Left ventricle myocardium inferior (tissue), 1 donor: Measurements from ENCODE around the gene COL4A6. TPM values are rescaled to one million over a fixed set of nuclear protein-coding genes. Genes with fewer than 3 reads are reported as not detected.

Source experiments
- DNase-seq: peaks from one replicate; pipeline ENCODE4 v3.0.0-alpha.2; 2020
- H3K27ac ChIP-seq: fragments of 200-600 bp; replicated peaks from 2 replicates; pipeline ENCODE4 v1.8.0; 2021
- H3K27me3 ChIP-seq: fragments of 200-600 bp; 2 replicates; pipeline ENCODE4 v1.8.0; 2021; ENCODE audit warnings: low read depth
- H3K36me3 ChIP-seq: fragments of 200-600 bp; 2 replicates; pipeline ENCODE4 v1.8.0; 2021
- H3K4me1 ChIP-seq: fragments of 200-600 bp; 2 replicates; pipeline ENCODE4 v1.8.0; 2021
- H3K4me3 ChIP-seq: fragments of 200-600 bp; 2 replicates; pipeline ENCODE4 v1.8.0; 2021; ENCODE audit warnings: mild to moderate bottlenecking, moderate library complexity
- H3K9me3 ChIP-seq: fragments of 200-600 bp; replicated peaks from 2 replicates; pipeline ENCODE4 v1.8.0; 2021
- CTCF ChIP-seq: fragments of 200-600 bp; IDR thresholded peaks from 2 replicates; pipeline ENCODE4 v1.8.0; 2021; ENCODE audit warnings: antibody characterized with exemption, mild to moderate bottlenecking, borderline replicate concordance
- intact Hi-C: fragments of 100-400 bp; cut with micrococcal nuclease; formaldehyde crosslinking; loops from one replicate; pipeline ENCODE4 v1.11.0; 2022
- total RNA-seq: library from RNA; stranded (reverse); fragmentation: NEBNext Ultra II Directional; extraction: Animal tissue kit (Norgen Biotek cat#: 25700); gene quantifications from one replicate; pipeline ENCODE4 v1.2.1, GENCODE V29; 2021
- donor health status: DM: no; HTN: yes; CAD: no; lungs with severe emphysema.

Gene COL4A6
- total RNA-seq, 1 donor from 2014 or later, result 9.8 TPM

- H3K27ac ChIP-seq, result no peak overlapping the region
- DNase-seq, result no peak
- no peaks in the 10 kb centered on the region for H3K27me3 ChIP-seq
- peaks cover 28% of the 10 kb centered on the region for H3K4me1 ChIP-seq
- no peak overlapping the region for H3K4me3 ChIP-seq
- H3K36me3 ChIP-seq, result no peaks in the 10 kb centered on the region
- H3K9me3 ChIP-seq, result no peaks in the 10 kb centered on the region
- no peak for TF ChIP-seq CTCF
- intact Hi-C loops, result no loop called here
Measured at GRCh38 chrX:108114541-108114940, 323.7 kb downstream of the COL4A6 start.

Other genes with a start within 250 kb of the COL4A6 start
- gene COL4A5, start 1.4 kb upstream of the COL4A6 start, total RNA-seq, result 10.8 TPM